ENCODE data around the gene EPHA6.

EPHA6 gene

GRCh38 chr3:97699889-97700288, 885.5 kb downstream of the EPHA6 start:
- DNase-seq (ENCODE audit: low read depth in 2 of 2), result no peak

GRCh38 chr3:97705764-97706163, 891.4 kb downstream of the EPHA6 start:
- no peak for DNase-seq (ENCODE audit: low read depth in 2 of 2)

GRCh38 chr3:97706226-97706625, 891.8 kb downstream of the EPHA6 start:
- no peak for DNase-seq (ENCODE audit: low read depth in 2 of 2)

- DNase-seq (ENCODE audit: low read depth in 2 of 2), result no peak
Measured at GRCh38 chr3:97711654-97712053, 897.3 kb downstream of the EPHA6 start.

GRCh38 chr3:97712919-97713318, 898.5 kb downstream of the EPHA6 start:
- DNase-seq (ENCODE audit: low read depth in 2 of 2), result no peak

GRCh38 chr3:97713634-97714033, 899.2 kb downstream of the EPHA6 start:
- no peak for DNase-seq (ENCODE audit: low read depth in 2 of 2)

- DNase-seq (ENCODE audit: low read depth in 2 of 2), result peak; percentile 21 to 49
Measured at GRCh38 chr3:97719156-97719821, 904.9 kb downstream of the EPHA6 start.

GRCh38 chr3:97720417-97720816, 906.0 kb downstream of the EPHA6 start:
- DNase-seq (ENCODE audit: low read depth in 2 of 2), result no peak

GRCh38 chr3:97721446-97721845, 907.1 kb downstream of the EPHA6 start:
- no peak for DNase-seq (ENCODE audit: low read depth in 2 of 2)

- DNase-seq (ENCODE audit: low read depth in 2 of 2), result no peak
Measured at GRCh38 chr3:97736928-97737327, 922.5 kb downstream of the EPHA6 start.

- DNase-seq (ENCODE audit: low read depth in 2 of 2), result no peak
Measured at GRCh38 chr3:97738761-97739160, 924.4 kb downstream of the EPHA6 start.

- DNase-seq (ENCODE audit: low read depth in 2 of 2), result no peak
Measured at GRCh38 chr3:97742036-97742435, 927.6 kb downstream of the EPHA6 start.

- no peak for DNase-seq (ENCODE audit: low read depth in 2 of 2)
Measured at GRCh38 chr3:97744289-97744688, 929.9 kb downstream of the EPHA6 start.

- DNase-seq (ENCODE audit: low read depth in 2 of 2), result no peak
Measured at GRCh38 chr3:97763586-97764406, 949.4 kb downstream of the EPHA6 start.

GRCh38 chr3:97764407-97765238, 950.2 kb downstream of the EPHA6 start, which contains the start of gene ARL6:
TSS of gene ARL6 (plus strand) at chr3:97764758. CDS start at chr3:97768108, 3,350 bp downstream.
- peak; percentile 54 to 61 for DNase-seq (ENCODE audit: low read depth in 2 of 2)

GRCh38 chr3:97765336-97765735, 950.9 kb downstream of the EPHA6 start:
- no peak for DNase-seq (ENCODE audit: low read depth in 2 of 2)

- DNase-seq (ENCODE audit: low read depth in 2 of 2), result no peak
Measured at GRCh38 chr3:97772926-97773325, 958.5 kb downstream of the EPHA6 start.

GRCh38 chr3:97778152-97778551, 963.8 kb downstream of the EPHA6 start:
- DNase-seq (ENCODE audit: low read depth in 2 of 2), result no peak

GRCh38 chr3:97793420-97794019, 979.1 kb downstream of the EPHA6 start:
- no peak for DNase-seq (ENCODE audit: low read depth in 2 of 2)

GRCh38 chr3:97795951-97796350, 981.6 kb downstream of the EPHA6 start:
- no peak for DNase-seq (ENCODE audit: low read depth in 2 of 2)
